A673 (cell line): ENCODE results near the gene KMT2B. TPM values are rescaled to one million over a fixed set of nuclear protein-coding genes. Genes with fewer than 3 reads are reported as not detected.

Source experiments
- BruUV-seq: library from RNA; stranded (reverse); fragments of 400-500 nt; replicated peaks from 2 replicates; lab custom pipeline; 2021; lab: Mats Ljungman, UMichigan
- CTCF ChIA-PET: fragments of 300-600 bp; sonication (Branson Sonifier 250); formaldehyde crosslinking; loops from one replicate; lab custom pipeline; 2022; ENCODE audit warnings: antibody characterized with exemption; lab: Charles Lee
- POLR2A ChIA-PET: fragments of 300-600 bp; sonication (Branson Sonifier 250); formaldehyde crosslinking; loops from one replicate; lab custom pipeline; 2022; ENCODE audit warnings: antibody characterized with exemption; ENCODE audit not compliant: low non-redundant PET; lab: Charles Lee
- DNase-seq: peaks from one replicate; pipeline ENCODE4 v3.0.0-alpha.2; 2015; ENCODE audit warnings: low spot score
- H3K27ac ChIP-seq: fragments of 200-600 bp; sonication (generic); 2 replicates; pipeline ENCODE4 v1.5.1; 2016; ENCODE audit warnings: mixed run types, low read depth, mild to moderate bottlenecking, mixed read lengths, antibody characterized with exemption, low read length; ENCODE audit not compliant: poor library complexity, severe bottlenecking
- H3K27me3 ChIP-seq: fragments of 200-600 bp; sonication (generic); replicated peaks from 2 replicates; pipeline ENCODE4 v1.6.1; 2017; ENCODE audit warnings: mixed run types, low read depth, mild to moderate bottlenecking, mixed read lengths, antibody characterized with exemption, low read length; ENCODE audit not compliant: insufficient read depth, poor library complexity
- H3K36me3 ChIP-seq: fragments of 200-600 bp; sonication (generic); 2 replicates; pipeline ENCODE4 v1.6.1; 2016; ENCODE audit warnings: mixed run types, mild to moderate bottlenecking, mixed read lengths, antibody characterized with exemption, low read length; ENCODE audit not compliant: insufficient read depth, poor library complexity, severe bottlenecking
- H3K4me1 ChIP-seq: fragments of 200-600 bp; sonication (generic); 2 replicates; pipeline ENCODE4 v1.6.1; 2017; ENCODE audit warnings: mixed run types, mild to moderate bottlenecking, mixed read lengths, antibody characterized with exemption, low read length; ENCODE audit not compliant: insufficient read depth, poor library complexity, severe bottlenecking
- H3K4me3 ChIP-seq: fragments of 200-600 bp; sonication (generic); 2 replicates; pipeline ENCODE4 v1.5.1; 2016; ENCODE audit warnings: low read depth, mixed run types, mild to moderate bottlenecking, mixed read lengths, low read length; ENCODE audit not compliant: poor library complexity, severe bottlenecking
- H3K9me3 ChIP-seq: fragments of 200-600 bp; sonication (generic); 2 replicates; pipeline ENCODE4 v1.6.1; 2016; ENCODE audit warnings: mixed run types, low read depth, mild to moderate bottlenecking, mixed read lengths, antibody characterized with exemption, low read length; ENCODE audit not compliant: poor library complexity, severe bottlenecking
- CTCF ChIP-seq: fragments of 300-800, 200-600 bp; sonication (generic); conservative IDR thresholded peaks from 2 replicates; pipeline ENCODE4 v1.5.1; 2017; ENCODE audit warnings: low read depth, mild to moderate bottlenecking, antibody characterized with exemption, low read length, moderate library complexity, mixed read lengths
- EZH2 ChIP-seq: fragments of 200-600 bp; sonication (generic); IDR thresholded peaks from 2 replicates; pipeline ENCODE4 v1.6.1; 2017; ENCODE audit warnings: borderline replicate concordance, low read depth, mild to moderate bottlenecking, mixed read lengths, antibody characterized with exemption, low read length; ENCODE audit not compliant: poor library complexity, severe bottlenecking
- intact Hi-C: fragments of 100-400 bp; cut with micrococcal nuclease; formaldehyde crosslinking; loops from one replicate; pipeline ENCODE4 v1.10.0; 2022; ENCODE audit not compliant: unreplicated experiment
- total RNA-seq: library from RNA; stranded (reverse); gene quantifications from 2 replicates; pipeline ENCODE4 v1.2.3, GENCODE V29; 2021

The KMT2B gene
- total RNA-seq, 1 experiment from 2014 or later: 49.1 TPM

- CTCF ChIA-PET: no interaction called here
- intact Hi-C loops: no loop called here
- no peak overlapping the region for H3K4me3 ChIP-seq
- BruUV-seq: no TSS peak
- no peaks in the 10 kb centered on the region for H3K9me3 ChIP-seq
- DNase-seq: peak; percentile 27
- no peak for TF ChIP-seq CTCF
- no peak for TF ChIP-seq EZH2
- no peak overlapping the region for H3K27ac ChIP-seq
- POLR2A ChIA-PET: no interaction called here
- H3K4me1 ChIP-seq: peaks cover 5% of the 10 kb centered on the region
- peaks cover 30% of the 10 kb centered on the region for H3K36me3 ChIP-seq
- no peaks in the 10 kb centered on the region for H3K27me3 ChIP-seq
Measured at GRCh38 chr19:35781650-35782049, 63.8 kb downstream of the KMT2B start.

- H3K9me3 ChIP-seq: no peaks in the 10 kb centered on the region
- no TSS peak for BruUV-seq
- DNase-seq: no peak
- H3K36me3 ChIP-seq: peaks cover 30% of the 10 kb centered on the region
- intact Hi-C loops: no loop called here
- no peak overlapping the region for H3K4me3 ChIP-seq
- TF ChIP-seq CTCF: no peak
- no peak for TF ChIP-seq EZH2
- ChIA-PET POLR2A (no interaction called here), CTCF (no interaction called here)
- no peaks in the 10 kb centered on the region for H3K27me3 ChIP-seq
- H3K27ac ChIP-seq: no peak overlapping the region
- no peaks in the 10 kb centered on the region for H3K4me1 ChIP-seq
Measured at GRCh38 chr19:35782589-35782988, 64.8 kb downstream of the KMT2B start.

- ChIA-PET CTCF (interaction anchor here (0.5 kb wide), 1 partner anchor 197 kb away, joined by 4 read pairs; no protein-coding TSS in a partner anchor), POLR2A (no interaction called here)
- Histone ChIP-seq H3K4me3 (no peak overlapping the region), H3K27ac (no peak overlapping the region), H3K9me3 (no peaks in the 10 kb centered on the region), H3K36me3 (peaks cover 19% of the 10 kb centered on the region), H3K4me1 (no peaks in the 10 kb centered on the region), H3K27me3 (no peaks in the 10 kb centered on the region)
- no peak for TF ChIP-seq EZH2
- no peak for TF ChIP-seq CTCF
- DNase-seq: no peak
- intact Hi-C loops: no loop called here
- no TSS peak for BruUV-seq
Measured at GRCh38 chr19:35783469-35784434, 65.9 kb downstream of the KMT2B start.
